Spinal cord (tissue), 10 donors: ENCODE results near the gene TMEM87A. TPM values are rescaled to one million over a fixed set of nuclear protein-coding genes. Genes with fewer than 3 reads are reported as not detected.
A peak's percentile ranks its signal among the peaks of the same experiment; 100 is the strongest.
"Not testable (repeated sequence)": the region's sequence is repeated elsewhere in the genome, so short reads cannot be mapped to it uniquely, and the experiment has no call there.

Experiments used
- DNase-seq, 6 donors: peaks; one replicate each; pipeline versions ENCODE4 v3.0.0 to v3.0.0-alpha.2; 2013 to 2015; ENCODE audit warnings: low spot score in 6 of 6, low read depth in 4 of 6
- H3K27ac ChIP-seq: one replicate; pipeline ENCODE4 v1.5.1; 2013; ENCODE audit warnings: low read depth, low read length, control low read depth
- H3K27me3 ChIP-seq: one replicate; pipeline ENCODE4 v1.6.1; 2013; ENCODE audit warnings: low read length; ENCODE audit not compliant: control insufficient read depth, insufficient read depth
- H3K36me3 ChIP-seq: one replicate; pipeline ENCODE4 v1.6.1; 2013; ENCODE audit warnings: low read length; ENCODE audit not compliant: control insufficient read depth, insufficient read depth
- H3K4me1 ChIP-seq: one replicate; pipeline ENCODE4 v1.6.1; 2013; ENCODE audit warnings: low read length; ENCODE audit not compliant: control insufficient read depth, insufficient read depth
- H3K4me3 ChIP-seq: one replicate; pipeline ENCODE4 v1.5.1; 2013; ENCODE audit warnings: low read depth, low read length, control low read depth
- H3K9me3 ChIP-seq: one replicate; pipeline ENCODE4 v1.6.1; 2013; ENCODE audit warnings: low read length; ENCODE audit not compliant: control insufficient read depth, insufficient read depth
- WGBS: methylation state at CpG from one replicate; pipeline ENCODE4 v1.1.5; 2013; ENCODE audit warnings: missing lambda C conversion rate; ENCODE audit not compliant: insufficient coverage; 5-methylcytosine and 5-hydroxymethylcytosine counted together
- long read RNA-seq, 4 donors: transcript quantifications; one replicate each; lab custom pipeline, GENCODE V29; 2026
- polyA plus RNA-seq, 2 donors: library from polyadenylated mRNA; unstranded; fragments of 120-200 nt; gene quantifications; one replicate each; pipeline ENCODE4 v1.2.1, GENCODE V29; 2013; ENCODE audit not compliant: insufficient read length in 2 of 2
- total RNA-seq, 2 donors: library from RNA; depleted of rRNA in 1 of 2; stranded (reverse); fragments of 120-200 nt in 1 of 2; fragments of >200 nt in 1 of 2; gene quantifications; one replicate each; pipeline versions ENCODE4 v1.2.3 to v1.2.4, GENCODE V29; 2013 to 2014
- donor health status: healthy.

TMEM87A gene, protein sequence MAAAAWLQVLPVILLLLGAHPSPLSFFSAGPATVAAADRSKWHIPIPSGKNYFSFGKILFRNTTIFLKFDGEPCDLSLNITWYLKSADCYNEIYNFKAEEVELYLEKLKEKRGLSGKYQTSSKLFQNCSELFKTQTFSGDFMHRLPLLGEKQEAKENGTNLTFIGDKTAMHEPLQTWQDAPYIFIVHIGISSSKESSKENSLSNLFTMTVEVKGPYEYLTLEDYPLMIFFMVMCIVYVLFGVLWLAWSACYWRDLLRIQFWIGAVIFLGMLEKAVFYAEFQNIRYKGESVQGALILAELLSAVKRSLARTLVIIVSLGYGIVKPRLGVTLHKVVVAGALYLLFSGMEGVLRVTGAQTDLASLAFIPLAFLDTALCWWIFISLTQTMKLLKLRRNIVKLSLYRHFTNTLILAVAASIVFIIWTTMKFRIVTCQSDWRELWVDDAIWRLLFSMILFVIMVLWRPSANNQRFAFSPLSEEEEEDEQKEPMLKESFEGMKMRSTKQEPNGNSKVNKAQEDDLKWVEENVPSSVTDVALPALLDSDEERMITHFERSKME
- 10 to 100 TPM; 59.7 to 95.1 TPM for total RNA-seq
- 10 to 100 TPM; 52.6 to 56.5 TPM for polyA plus RNA-seq
- long read RNA-seq, donor 1, transcript TMEM87A-202 (20 exons, 3,109 nt), result major isoform, 9 of 50 reads
- long read RNA-seq, donor 1, partial matches to known transcripts, result 26 of 50 reads
- long read RNA-seq, donor 1, other reads (novel, unspliced or antisense), result 14 of 50 reads
- long read RNA-seq, donor 2, partial matches to known transcripts, result 0 of 3 reads
- long read RNA-seq, donor 2, other reads (novel, unspliced or antisense), result 0 of 3 reads
- long read RNA-seq, donor 3, transcript TMEM87A-202 (20 exons, 3,109 nt), result major isoform, 6 of 6 reads
- long read RNA-seq, donor 3, partial matches to known transcripts, result 0 of 6 reads
- long read RNA-seq, donor 3, other reads (novel, unspliced or antisense), result 0 of 6 reads
- long read RNA-seq, donor 4, transcript TMEM87A-202 (20 exons, 3,109 nt), result major isoform, 11 of 25 reads
- long read RNA-seq, donor 4, partial matches to known transcripts, result 11 of 25 reads
- long read RNA-seq, donor 4, other reads (novel, unspliced or antisense), result 0 of 25 reads

DNA sequence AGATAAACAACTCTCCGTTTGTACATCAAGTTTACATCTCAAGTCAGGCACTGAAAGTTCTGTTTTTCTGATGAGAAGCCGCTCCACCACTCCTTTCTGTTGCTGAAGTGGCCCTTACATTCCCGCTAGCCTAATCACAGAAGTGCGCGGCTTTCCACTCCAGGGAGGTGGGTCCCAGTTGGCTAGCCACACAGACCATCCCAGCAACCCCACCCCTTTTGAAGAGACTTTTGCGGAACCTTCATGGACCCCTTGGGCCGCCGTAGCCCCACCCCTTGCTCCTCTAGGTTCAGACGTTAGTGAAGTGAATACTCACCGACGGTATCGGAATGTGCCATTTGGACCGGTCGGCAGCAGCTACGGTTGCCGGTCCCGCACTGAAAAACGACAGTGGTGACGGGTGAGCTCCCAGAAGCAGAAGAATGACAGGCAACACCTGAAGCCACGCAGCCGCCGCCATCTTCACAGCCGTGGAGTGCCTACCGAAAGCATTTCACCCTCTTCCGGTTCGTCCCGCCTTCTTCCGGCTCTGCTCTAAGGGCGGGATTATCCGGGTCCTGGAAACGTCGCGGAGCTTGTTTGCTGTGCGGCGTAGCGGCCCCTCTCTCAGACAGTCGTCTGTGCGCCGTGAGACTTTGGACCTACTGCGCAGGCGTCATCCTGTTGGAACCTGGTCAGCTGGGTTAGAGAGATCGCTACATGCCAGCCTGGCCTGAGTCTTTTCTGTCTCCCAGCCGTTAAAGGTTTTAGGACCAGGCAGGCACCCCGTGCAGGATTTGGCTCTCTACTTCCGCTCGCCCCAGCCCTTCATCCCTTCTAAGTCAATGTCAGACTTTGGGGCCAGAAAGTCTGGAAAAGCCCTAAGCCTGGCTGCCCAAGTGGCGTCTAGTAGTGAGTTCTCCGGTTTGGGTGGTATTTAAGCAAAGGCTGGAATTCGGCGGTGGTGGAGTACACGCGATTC is at the start of gene TMEM87A, which contains the start of gene GANC:
Gene TMEM87A (minus strand): TSS at position 495 of the 961 bp plus-strand sequence. CDS start 35 bp downstream, at position 460.
Gene GANC (plus strand): TSS at position 263 of the 961 bp plus-strand sequence. CDS start 1,281 bp downstream, outside the sequence.
- Histone ChIP-seq H3K27ac (peak within 1 kb of the TSS; percentile 98), H3K27me3 (no peaks in the 10 kb centered on the region), H3K4me3 (peak within 1 kb of the TSS; percentile 82), H3K36me3 (peaks cover 5% of the 10 kb centered on the region), H3K4me1 (peaks cover 11% of the 10 kb centered on the region), H3K9me3 (no peaks in the 10 kb centered on the region)
- peak; percentile 95 to 100 (median 98) for DNase-seq
- WGBS, result 0% methylated on average over 52 of the region's 52 CpGs

DNA sequence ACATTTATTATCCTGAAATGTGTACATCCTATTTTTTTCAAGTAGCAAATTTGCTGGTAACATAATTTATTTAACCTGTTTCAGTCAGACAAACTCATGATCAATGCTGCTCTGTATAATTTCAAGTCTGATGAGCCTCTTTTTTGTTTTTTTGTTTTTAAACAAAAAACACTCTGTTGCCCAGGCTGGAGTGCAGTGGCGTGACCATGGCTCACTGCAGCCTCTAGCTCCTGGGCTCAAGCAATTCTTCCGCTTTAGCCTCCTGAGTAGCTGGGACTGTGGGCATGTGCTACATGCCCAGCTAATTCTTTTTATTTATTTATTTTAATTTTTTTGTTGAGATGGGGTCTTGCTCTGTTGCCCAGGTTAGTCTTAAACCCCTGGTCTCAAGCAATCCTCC is 46.0 kb upstream of the TMEM87A start:
- WGBS, result no CpG with 5 or more reads among the region's 2 CpGs
- Histone ChIP-seq H3K4me1 (no peaks in the 10 kb centered on the region), H3K9me3 (no peaks in the 10 kb centered on the region), H3K36me3 (no peaks in the 10 kb centered on the region), H3K4me3 (no peak overlapping the region), H3K27me3 (no peaks in the 10 kb centered on the region), H3K27ac (no peak overlapping the region)
- no peak for DNase-seq

DNA sequence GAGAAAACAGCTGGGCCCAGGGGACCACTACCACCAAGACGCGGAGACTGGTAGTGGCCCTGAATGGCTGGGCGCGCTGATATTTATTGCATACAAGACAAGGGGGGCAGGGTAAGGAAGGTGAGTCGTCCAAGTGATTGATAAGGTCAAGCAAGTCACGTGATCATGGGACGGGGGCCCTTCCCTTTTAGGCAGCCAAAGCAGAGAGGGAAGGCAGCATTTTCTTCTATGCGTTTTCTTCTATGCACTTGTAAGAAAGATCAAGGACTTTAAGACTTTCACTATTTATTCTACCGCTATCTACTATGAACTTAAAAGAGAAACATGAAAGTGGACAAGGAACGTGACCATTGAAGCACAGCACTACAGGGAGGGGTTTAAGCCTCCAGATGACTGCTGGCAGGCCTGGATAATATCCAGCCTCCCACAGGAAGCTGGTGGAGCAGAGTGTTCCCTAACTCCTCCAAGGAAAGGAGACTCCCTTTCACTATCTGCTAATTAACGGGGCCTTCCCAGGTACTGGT is 43.1 kb upstream of the TMEM87A start:
- WGBS, result 72% methylated on average over 5 of the region's 11 CpGs
- not testable (repeated sequence) for H3K4me1 ChIP-seq, DNase-seq, H3K36me3 ChIP-seq, H3K9me3 ChIP-seq, H3K4me3 ChIP-seq, H3K27me3 ChIP-seq, H3K27ac ChIP-seq

DNA sequence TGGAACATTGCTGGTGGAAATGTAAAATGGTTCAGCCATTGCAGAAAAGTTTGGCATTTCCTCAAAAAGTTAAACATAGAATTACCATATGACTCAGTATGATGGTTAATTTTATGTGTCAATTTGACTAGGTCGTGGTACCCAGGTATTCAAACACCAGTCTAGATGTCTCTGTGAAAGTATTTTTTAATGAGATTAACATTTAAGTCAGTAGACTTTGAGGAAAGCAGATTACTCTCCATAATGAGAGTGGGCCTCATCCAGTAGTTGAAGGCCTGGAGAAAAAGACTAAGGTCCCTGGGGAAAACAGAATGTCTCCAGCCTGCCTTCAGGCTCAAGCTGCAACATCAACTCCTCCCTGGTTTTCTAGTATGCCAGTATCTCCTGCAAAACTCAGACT is 42.3 kb upstream of the TMEM87A start:
- H3K36me3 ChIP-seq, result no peaks in the 10 kb centered on the region
- no peak for DNase-seq
- H3K9me3 ChIP-seq, result no peaks in the 10 kb centered on the region
- 67% methylated on average over 1 of the region's 1 CpG for WGBS
- no peaks in the 10 kb centered on the region for H3K27me3 ChIP-seq
- H3K4me3 ChIP-seq, result no peak overlapping the region
- no peak overlapping the region for H3K27ac ChIP-seq
- no peaks in the 10 kb centered on the region for H3K4me1 ChIP-seq

DNA sequence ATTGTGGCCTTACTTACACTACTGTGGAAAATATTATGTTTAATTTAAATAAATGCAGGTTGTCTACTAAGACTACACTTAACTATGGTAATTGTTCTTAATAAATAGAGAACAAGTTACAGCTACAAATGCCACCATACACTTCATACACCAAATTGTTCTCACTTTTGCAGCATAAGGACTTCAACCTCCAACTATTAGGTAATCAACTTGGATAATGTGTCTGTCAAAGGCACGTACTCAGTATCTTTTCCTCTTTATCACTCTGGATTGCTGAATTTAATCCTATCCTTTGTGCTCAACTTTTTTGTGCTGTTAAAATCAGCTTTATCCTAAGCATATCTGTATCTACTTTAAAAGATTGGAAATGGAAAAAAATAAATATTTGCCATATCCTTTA is 41.6 kb upstream of the TMEM87A start:
- Histone ChIP-seq H3K9me3 (no peaks in the 10 kb centered on the region), H3K27me3 (no peaks in the 10 kb centered on the region), H3K36me3 (no peaks in the 10 kb centered on the region), H3K4me3 (no peak overlapping the region), H3K4me1 (no peaks in the 10 kb centered on the region), H3K27ac (no peak overlapping the region)
- no CpG with 5 or more reads among the region's 1 CpG for whole genome bisulfite sequencing
- DNase-seq, result no peak

DNA sequence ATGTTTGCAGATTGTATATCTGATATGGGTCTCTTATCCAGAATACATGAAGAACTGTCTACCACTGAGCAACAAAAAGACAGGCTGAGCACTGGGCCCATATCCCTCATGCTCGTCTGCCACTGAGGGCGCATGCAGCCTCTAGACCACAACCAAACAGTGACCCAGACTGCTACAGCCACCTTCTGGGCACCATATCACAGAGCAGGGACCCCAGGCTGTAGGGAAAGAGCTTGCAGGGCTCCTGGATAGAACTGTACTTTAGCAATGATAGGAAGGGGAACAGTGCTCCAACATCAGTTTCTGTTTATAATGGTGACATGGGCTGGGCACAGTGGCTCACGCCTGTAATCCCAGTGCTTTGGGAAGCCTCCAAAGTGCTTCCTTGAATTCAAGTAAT is 40.2 kb upstream of the TMEM87A start:
- no peaks in the 10 kb centered on the region for H3K9me3 ChIP-seq
- H3K4me3 ChIP-seq, result no peak overlapping the region
- 54% methylated on average over 3 of the region's 3 CpGs for WGBS
- H3K4me1 ChIP-seq, result no peaks in the 10 kb centered on the region
- H3K27ac ChIP-seq, result no peak overlapping the region
- DNase-seq, result no peak
- peaks cover 3% of the 10 kb centered on the region for H3K36me3 ChIP-seq
- no peaks in the 10 kb centered on the region for H3K27me3 ChIP-seq

DNA sequence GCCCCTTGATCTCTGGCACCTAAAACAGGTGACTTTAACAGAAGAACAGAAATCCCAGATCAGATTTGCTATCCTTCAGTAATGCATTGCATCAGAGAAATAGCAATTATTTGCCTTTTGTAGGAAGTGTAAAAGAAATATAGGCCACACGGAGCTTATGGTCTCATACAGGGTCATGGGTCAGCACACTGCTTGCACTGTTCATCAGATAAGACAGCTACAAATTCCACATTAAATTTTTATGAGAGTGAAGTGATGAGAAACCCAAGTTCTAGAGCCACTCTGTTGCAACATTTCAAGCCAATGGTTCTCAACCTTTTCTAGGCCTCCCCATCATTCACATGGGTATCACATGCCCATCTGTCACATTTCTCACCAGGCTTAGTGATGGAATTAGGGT is 33.4 kb upstream of the TMEM87A start:
- Histone ChIP-seq H3K27ac (no peak overlapping the region), H3K36me3 (peaks cover 3% of the 10 kb centered on the region), H3K9me3 (peaks cover 4% of the 10 kb centered on the region), H3K4me1 (no peaks in the 10 kb centered on the region), H3K4me3 (no peak overlapping the region), H3K27me3 (no peaks in the 10 kb centered on the region)
- no CpG with 5 or more reads among the region's 1 CpG for WGBS
- no peak for DNase-seq

DNA sequence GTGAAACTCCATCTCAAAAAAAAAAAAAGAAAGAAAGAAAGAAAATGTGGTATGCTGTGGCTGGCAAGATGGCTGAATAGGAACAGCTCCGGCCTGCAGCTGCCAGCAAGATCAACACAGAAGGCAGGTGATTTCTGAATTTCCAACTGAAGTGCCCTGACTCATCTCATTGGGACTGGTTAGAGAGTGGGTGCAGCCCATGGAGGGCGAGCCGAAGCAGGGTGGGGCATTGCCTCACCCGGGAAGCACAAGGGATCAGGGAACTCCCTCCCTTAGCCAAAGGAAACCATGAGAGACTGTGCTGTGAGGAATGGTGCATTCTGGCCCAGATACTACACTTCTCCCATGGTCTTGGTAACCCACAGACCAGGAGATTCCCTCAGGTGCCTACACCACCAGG is 27.8 kb upstream of the TMEM87A start:
- H3K27me3 ChIP-seq, H3K36me3 ChIP-seq, H3K4me1 ChIP-seq, H3K9me3 ChIP-seq, H3K4me3 ChIP-seq, H3K27ac ChIP-seq, DNase-seq: not testable (repeated sequence)
- 100% methylated on average over 3 of the region's 4 CpGs for WGBS
